Measurements from ENCODE around the gene SSH3.

The SSH3 gene

GRCh38 chr11:67301951-67302516 is 1.3 kb upstream of the SSH3 start:
- peak overlapping the region; percentile 79 for H3K9ac ChIP-seq (ENCODE audit: insufficient read length, low read depth)

GRCh38 chr11:67302571-67303131 is 679 bp upstream of the SSH3 start:
- Histone ChIP-seq H3K36me3 (ENCODE audit: insufficient read depth, insufficient read length, low read length) (peaks cover 54% of the 10 kb centered on the region), H3K4me3 (ENCODE audit: insufficient read length, low read depth) (peak overlapping the region; percentile 95), H3K27me3 (ENCODE audit: insufficient read depth, insufficient read length) (no peaks in the 10 kb centered on the region), H3K9me3 (ENCODE audit: insufficient read depth, low read length) (no peaks in the 10 kb centered on the region), H3K4me1 (ENCODE audit: insufficient read depth, insufficient read length) (peaks cover 31% of the 10 kb centered on the region), H3K9ac (ENCODE audit: insufficient read length, low read depth) (peak overlapping the region; percentile 79)
- TF ChIP-seq SUZ12 (IDR thresholded peaks at IDR 0.05; ENCODE audit: extremely low read depth, insufficient read depth, insufficient read length): no peak
- no peak for TF ChIP-seq YY1 (IDR thresholded peaks at IDR 0.05; ENCODE audit: insufficient read depth, insufficient read length)
- no peak for TF ChIP-seq ZNF274 (IDR thresholded peaks at IDR 0.05; ENCODE audit: low read depth, low read length)
- DNase-seq (ENCODE audit: low read depth, low spot score): no peak

More at GRCh38 chr11:67301951-67302516, 1.3 kb upstream of the SSH3 start:
- Histone ChIP-seq H3K27me3 (ENCODE audit: insufficient read depth, insufficient read length) (no peaks in the 10 kb centered on the region), H3K4me1 (ENCODE audit: insufficient read depth, insufficient read length) (peaks cover 27% of the 10 kb centered on the region), H3K9me3 (ENCODE audit: insufficient read depth, low read length) (no peaks in the 10 kb centered on the region), H3K36me3 (ENCODE audit: insufficient read depth, insufficient read length, low read length) (peaks cover 48% of the 10 kb centered on the region), H3K4me3 (ENCODE audit: insufficient read length, low read depth) (peak overlapping the region; percentile 95)
- peak; percentile 61 for DNase-seq (ENCODE audit: low read depth, low spot score)
- TF ChIP-seq ZNF274 (IDR thresholded peaks at IDR 0.05; ENCODE audit: low read depth, low read length) (no peak), SUZ12 (IDR thresholded peaks at IDR 0.05; ENCODE audit: extremely low read depth, insufficient read depth, insufficient read length) (no peak), YY1 (IDR thresholded peaks at IDR 0.05; ENCODE audit: insufficient read depth, insufficient read length) (no peak)

GRCh38 chr11:67303835-67304411 is 593 bp downstream of the SSH3 start:
- H3K4me3 ChIP-seq (ENCODE audit: insufficient read length, low read depth): peak overlapping the region; percentile 95

DNA sequence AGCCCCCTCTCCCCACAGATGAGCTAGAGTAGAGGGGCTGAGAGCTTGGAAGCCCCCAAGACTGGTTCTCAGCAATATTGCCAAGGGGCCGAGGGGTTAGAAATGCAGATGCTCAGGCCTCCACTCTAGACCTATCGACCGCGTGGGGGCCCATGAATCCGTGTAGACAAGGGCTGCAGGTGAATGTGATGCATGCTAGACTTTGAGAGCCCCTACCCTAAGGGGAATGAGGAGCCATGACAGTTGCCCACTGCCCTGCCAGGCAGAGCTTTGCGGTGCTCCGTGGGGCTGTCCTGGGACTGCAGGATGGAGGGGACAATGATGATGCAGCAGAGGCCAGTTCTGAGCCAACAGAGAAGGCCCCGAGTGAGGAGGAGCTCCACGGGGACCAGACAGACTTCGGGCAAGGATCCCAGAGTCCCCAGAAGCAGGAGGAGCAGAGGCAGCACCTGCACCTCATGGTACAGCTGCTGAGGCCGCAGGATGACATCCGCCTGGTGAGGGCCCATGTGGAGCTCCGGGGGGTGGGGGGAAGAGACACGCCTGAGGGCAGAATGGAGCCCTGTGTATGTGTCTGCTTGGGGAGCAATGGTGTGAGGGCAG is 1.3 kb downstream of the SSH3 start:
- Histone ChIP-seq H3K36me3 (ENCODE audit: insufficient read depth, insufficient read length, low read length) (peaks cover 57% of the 10 kb centered on the region), H3K4me1 (ENCODE audit: insufficient read depth, insufficient read length) (peaks cover 39% of the 10 kb centered on the region), H3K9ac (ENCODE audit: insufficient read length, low read depth) (peak overlapping the region; percentile 96), H3K9me3 (ENCODE audit: insufficient read depth, low read length) (no peaks in the 10 kb centered on the region), H3K4me3 (ENCODE audit: insufficient read length, low read depth) (peak overlapping the region; percentile 95), H3K27me3 (ENCODE audit: insufficient read depth, insufficient read length) (no peaks in the 10 kb centered on the region)
- no peak for DNase-seq (ENCODE audit: low read depth, low spot score)
- TF ChIP-seq SUZ12 (IDR thresholded peaks at IDR 0.05; ENCODE audit: extremely low read depth, insufficient read depth, insufficient read length) (no peak), YY1 (IDR thresholded peaks at IDR 0.05; ENCODE audit: insufficient read depth, insufficient read length) (no peak), ZNF274 (IDR thresholded peaks at IDR 0.05; ENCODE audit: low read depth, low read length) (no peak)

More at GRCh38 chr11:67303835-67304411, 593 bp downstream of the SSH3 start:
- Histone ChIP-seq H3K36me3 (ENCODE audit: insufficient read depth, insufficient read length, low read length) (peaks cover 57% of the 10 kb centered on the region), H3K4me1 (ENCODE audit: insufficient read depth, insufficient read length) (peaks cover 37% of the 10 kb centered on the region), H3K9me3 (ENCODE audit: insufficient read depth, low read length) (no peaks in the 10 kb centered on the region), H3K9ac (ENCODE audit: insufficient read length, low read depth) (peak overlapping the region; percentile 96), H3K27me3 (ENCODE audit: insufficient read depth, insufficient read length) (no peaks in the 10 kb centered on the region)
- TF ChIP-seq YY1 (IDR thresholded peaks at IDR 0.05; ENCODE audit: insufficient read depth, insufficient read length): no peak
- DNase-seq (ENCODE audit: low read depth, low spot score): no peak

DNA sequence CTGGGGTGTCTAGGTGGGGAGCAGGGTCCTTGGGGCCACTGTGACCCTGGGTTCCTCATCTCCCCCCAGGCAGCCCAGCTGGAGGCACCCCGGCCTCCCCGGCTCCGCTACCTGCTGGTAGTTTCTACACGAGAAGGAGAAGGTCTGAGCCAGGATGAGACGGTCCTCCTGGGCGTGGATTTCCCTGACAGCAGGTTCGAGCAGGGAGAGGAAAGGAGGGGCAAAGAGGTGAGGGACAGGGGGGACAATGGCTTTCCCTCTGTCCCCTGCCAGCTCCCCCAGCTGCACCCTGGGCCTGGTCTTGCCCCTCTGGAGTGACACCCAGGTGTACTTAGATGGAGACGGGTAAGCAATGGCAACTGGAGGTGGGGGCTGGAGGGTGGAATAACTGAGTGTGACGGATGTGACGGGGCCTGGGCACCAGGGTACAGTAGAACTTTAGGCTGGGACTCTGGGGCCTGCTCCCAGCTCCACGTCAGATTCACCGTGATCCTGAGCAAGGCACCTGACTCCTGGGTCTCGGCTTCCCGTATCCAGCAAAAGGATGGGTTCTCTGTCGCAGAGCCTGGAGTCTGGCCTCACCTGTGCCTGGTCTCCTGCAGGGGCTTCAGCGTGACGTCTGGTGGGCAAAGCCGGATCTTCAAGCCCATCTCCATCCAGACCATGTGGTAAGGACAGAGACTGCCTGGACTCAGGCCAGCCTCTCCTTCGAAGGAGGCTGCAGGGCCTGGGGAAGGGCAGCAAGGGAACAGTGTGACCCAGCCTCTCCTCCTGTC is 3.6 kb downstream of the SSH3 start:
- H3K9me3 ChIP-seq (ENCODE audit: insufficient read depth, low read length): no peaks in the 10 kb centered on the region
- peaks cover 57% of the 10 kb centered on the region for H3K36me3 ChIP-seq (ENCODE audit: insufficient read depth, insufficient read length, low read length)
- no peaks in the 10 kb centered on the region for H3K27me3 ChIP-seq (ENCODE audit: insufficient read depth, insufficient read length)
- no peak for DNase-seq (ENCODE audit: low read depth, low spot score)
- H3K4me3 ChIP-seq (ENCODE audit: insufficient read length, low read depth): no peak overlapping the region
- peak overlapping the region; percentile 27 for H3K9ac ChIP-seq (ENCODE audit: insufficient read length, low read depth)
- no peak for TF ChIP-seq SUZ12 (IDR thresholded peaks at IDR 0.05; ENCODE audit: extremely low read depth, insufficient read depth, insufficient read length)
- no peak for TF ChIP-seq YY1 (IDR thresholded peaks at IDR 0.05; ENCODE audit: insufficient read depth, insufficient read length)
- no peak for TF ChIP-seq ZNF274 (IDR thresholded peaks at IDR 0.05; ENCODE audit: low read depth, low read length)
- H3K4me1 ChIP-seq (ENCODE audit: insufficient read depth, insufficient read length): peaks cover 35% of the 10 kb centered on the region

DNA sequence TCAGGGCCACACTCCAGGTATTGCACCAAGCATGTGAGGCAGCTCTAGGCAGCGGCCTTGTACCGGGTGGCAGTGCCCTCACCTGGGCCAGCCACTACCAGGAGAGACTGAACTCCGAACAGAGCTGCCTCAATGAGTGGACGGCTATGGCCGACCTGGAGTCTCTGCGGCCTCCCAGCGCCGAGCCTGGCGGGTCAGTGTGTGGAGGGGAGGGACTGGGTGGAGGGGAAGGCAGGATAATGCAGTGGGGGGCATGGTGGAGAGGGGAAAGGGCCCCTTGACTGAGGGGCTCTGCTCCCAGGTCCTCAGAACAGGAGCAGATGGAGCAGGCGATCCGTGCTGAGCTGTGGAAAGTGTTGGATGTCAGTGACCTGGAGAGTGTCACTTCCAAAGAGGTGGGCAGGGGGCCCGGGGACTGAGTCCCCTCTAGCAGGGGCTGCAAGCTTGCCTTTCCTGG is 4.2 kb downstream of the SSH3 start:
- H3K36me3 ChIP-seq (ENCODE audit: insufficient read depth, insufficient read length, low read length): peaks cover 57% of the 10 kb centered on the region

More for the DNA sequence above, 4.2 kb downstream of the SSH3 start:
- Histone ChIP-seq H3K4me1 (ENCODE audit: insufficient read depth, insufficient read length) (peaks cover 30% of the 10 kb centered on the region), H3K9me3 (ENCODE audit: insufficient read depth, low read length) (no peaks in the 10 kb centered on the region), H3K27me3 (ENCODE audit: insufficient read depth, insufficient read length) (no peaks in the 10 kb centered on the region), H3K9ac (ENCODE audit: insufficient read length, low read depth) (no peak overlapping the region), H3K4me3 (ENCODE audit: insufficient read length, low read depth) (no peak overlapping the region)
- DNase-seq (ENCODE audit: low read depth, low spot score): no peak
- no peak for TF ChIP-seq SUZ12 (IDR thresholded peaks at IDR 0.05; ENCODE audit: extremely low read depth, insufficient read depth, insufficient read length)
- TF ChIP-seq YY1 (IDR thresholded peaks at IDR 0.05; ENCODE audit: insufficient read depth, insufficient read length): no peak

All from NT2/D1 (cell line).